NCI-H128 (cell line): ENCODE results near the gene SPINK14.

Source experiments
- DNase-seq: peaks from one replicate; lab custom pipeline; 2025; ENCODE audit not compliant: unreplicated experiment; lab: John Stamatoyannopoulos, UW

SPINK14 gene

DNA sequence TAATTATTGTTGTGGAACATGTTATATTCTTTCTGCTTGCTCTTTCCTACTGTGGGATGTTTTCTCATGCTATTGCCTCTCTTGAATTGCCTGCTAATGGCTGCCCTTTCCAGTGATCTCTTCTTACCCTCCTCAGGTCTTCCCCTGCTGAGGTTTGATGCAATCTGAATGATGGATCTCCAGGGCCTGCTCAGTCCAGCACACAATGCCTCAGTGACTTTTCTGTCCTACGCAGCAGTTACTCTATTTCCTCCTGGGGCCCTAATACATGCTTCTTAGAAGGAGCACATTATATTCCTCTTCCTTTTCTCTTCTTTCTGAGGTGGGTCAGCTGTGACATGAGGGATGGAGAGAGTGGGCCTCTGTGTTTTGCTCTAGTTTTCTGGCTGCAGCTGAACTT, at the start of gene SPINK14:
TSS of gene SPINK14 (plus strand) at position 301 of the 400 bp plus-strand sequence. CDS start 1,187 bp downstream, outside the sequence.
- DNase-seq: no peak

- DNase-seq: no peak
These were observed 48.0 kb upstream of the SPINK14 start for GRCh38 chr5:148120317-148120716.

DNA sequence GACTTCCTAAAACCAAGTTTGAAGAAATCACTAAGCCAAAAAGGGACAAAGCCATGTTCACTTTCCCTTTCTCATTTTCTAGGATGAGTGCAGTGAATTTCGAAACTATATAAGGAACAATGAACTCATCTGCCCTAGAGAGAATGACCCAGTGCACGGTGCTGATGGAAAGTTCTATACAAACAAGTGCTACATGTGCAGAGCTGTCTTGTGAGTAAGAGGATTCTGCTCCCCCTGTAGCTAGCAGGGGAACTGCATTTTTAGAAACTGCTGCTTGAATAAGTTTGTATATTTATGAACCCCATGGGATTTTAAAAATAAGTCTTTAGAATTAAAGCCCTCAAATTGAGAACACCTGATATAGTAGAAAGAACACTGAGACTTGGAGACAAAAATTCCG, 42.7 kb upstream of the SPINK14 start:
- DNase-seq: no peak

DNA sequence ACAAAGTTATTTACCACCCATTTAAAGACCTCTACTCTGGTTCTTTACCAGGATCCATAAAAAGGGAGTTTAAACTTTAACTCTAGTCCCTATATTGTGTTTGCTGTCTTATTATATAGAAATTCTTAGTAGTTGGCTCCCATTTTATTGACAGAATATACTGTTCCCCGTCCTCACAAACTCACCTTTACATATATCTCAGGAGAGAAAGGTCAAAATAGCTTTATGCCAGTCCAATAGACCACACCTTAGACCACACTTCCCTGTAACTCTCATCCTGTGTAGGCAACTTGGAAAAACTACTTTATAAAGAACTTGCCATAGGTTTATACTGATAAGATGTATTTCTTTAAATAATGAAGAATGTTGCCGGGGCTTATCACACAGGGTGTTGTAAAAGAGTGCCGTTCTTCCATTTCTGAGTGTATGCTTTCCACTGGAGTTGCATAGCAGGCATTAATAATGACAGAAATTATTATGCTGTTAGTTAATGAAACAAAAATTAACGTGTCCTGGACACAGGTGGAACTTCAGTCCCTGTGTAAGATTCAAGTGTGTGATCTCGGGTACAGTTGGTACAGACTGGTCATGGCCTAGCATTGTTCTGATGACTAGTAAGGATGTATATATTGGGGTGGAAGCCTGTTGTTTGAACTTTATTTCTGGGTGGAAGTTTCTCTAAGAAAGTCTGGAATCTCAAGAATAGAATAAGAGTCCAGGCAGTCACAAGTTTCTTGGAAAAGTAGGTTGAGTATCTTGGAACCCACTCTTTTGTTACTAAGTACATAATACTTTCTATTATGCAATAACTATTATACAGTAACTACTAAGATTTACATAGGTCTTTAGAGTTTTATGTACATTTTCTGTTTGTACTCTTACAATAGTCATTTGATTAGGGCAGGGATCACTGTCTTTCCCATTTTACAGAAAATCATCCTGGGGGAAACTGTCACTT, 33.0 kb upstream of the SPINK14 start:
- DNase-seq: no peak

- DNase-seq: no peak
These were observed 27.5 kb upstream of the SPINK14 start for GRCh38 chr5:148140846-148141245.

- no peak for DNase-seq
These were observed 26.7 kb upstream of the SPINK14 start for GRCh38 chr5:148141645-148142044.

GRCh38 chr5:148145916-148146315, 22.4 kb upstream of the SPINK14 start:
- no peak for DNase-seq

- DNase-seq: no peak
These were observed 21.9 kb upstream of the SPINK14 start for GRCh38 chr5:148146487-148146886.

DNA sequence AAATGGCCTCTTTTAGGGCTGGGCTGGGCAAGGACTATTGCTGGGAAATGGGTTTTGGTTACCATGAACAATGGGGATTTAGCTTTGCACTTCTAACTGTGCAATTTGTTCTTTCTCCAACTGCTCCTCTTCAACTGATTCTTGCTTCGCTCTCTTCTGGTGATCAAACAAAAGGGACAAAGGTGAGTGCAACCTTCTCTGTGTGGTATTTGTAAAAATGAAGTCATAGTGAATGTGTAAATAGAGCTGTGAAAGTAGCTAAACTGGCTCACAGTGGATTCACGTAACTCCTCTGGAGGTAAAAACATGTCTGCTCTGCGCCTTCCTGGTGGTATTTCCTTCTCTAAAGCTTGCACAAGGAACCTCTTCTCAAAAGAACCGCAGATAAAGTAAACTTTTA, 20.9 kb upstream of the SPINK14 start:
- no peak for DNase-seq

DNA sequence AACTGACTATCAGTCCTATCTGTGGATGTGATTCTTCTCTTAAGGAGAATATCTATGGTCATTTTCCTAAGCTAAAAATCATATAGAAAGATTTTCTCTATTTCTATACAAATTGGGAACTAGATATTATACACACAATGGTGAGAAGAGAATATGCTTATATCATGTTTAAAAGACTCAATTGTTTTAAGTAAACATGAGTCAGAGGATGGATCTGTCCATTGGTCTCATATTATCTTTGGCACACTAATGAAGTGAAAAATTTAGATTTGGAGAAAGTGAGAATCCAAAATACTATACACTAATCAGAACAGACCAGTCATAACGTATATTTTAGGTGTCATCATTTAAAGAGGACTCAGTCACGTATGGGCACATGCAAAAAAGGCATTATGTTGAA, 16.5 kb upstream of the SPINK14 start:
- no peak for DNase-seq

- no peak for DNase-seq
These were observed 15.6 kb upstream of the SPINK14 start for GRCh38 chr5:148152781-148153180.

GRCh38 chr5:148156609-148157008, 11.7 kb upstream of the SPINK14 start:
- no peak for DNase-seq

- no peak for DNase-seq
These were observed 6.3 kb upstream of the SPINK14 start for GRCh38 chr5:148162038-148162437.

GRCh38 chr5:148163345-148163744, 5.0 kb upstream of the SPINK14 start:
- no peak for DNase-seq

DNA sequence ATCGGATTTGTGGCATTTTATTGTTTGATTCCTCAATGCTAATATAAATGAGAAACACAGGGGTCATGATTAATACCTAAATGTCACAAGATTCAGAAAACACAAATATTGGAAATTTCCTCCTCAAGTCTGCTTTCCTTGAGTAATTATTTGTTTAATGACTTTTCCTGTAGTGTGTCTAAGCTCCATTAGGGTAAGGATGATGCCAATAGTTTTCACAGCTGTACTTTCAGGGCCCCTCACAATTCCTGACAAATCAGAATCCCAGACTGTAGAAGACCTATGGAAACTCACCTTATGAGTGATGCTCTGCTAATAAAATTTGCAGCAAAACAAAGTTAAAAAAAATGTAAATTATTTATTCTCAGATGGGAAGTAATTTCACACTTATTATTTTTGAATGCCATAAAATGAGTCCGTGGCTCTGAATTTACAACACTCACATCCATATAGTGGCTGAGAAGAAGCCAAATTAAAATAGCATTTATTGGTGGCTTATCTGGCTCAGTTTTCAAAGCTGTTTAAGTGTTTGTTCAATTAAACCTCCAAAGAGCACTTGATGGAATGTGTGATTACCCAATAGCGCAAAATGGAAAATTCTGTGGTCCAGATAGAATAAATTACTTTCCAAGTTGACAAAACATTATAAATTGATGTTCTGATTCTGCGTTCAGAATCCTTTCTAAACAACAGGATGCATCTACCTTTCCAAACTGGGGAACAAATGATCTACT, 1.6 kb upstream of the SPINK14 start:
- no peak for DNase-seq

- DNase-seq: no peak
These were observed 4.0 kb downstream of the SPINK14 start for GRCh38 chr5:148172377-148172776.

GRCh38 chr5:148176480-148176879, 8.1 kb downstream of the SPINK14 start:
- no peak for DNase-seq

GRCh38 chr5:148177207-148177606, 8.9 kb downstream of the SPINK14 start:
- no peak for DNase-seq

DNA sequence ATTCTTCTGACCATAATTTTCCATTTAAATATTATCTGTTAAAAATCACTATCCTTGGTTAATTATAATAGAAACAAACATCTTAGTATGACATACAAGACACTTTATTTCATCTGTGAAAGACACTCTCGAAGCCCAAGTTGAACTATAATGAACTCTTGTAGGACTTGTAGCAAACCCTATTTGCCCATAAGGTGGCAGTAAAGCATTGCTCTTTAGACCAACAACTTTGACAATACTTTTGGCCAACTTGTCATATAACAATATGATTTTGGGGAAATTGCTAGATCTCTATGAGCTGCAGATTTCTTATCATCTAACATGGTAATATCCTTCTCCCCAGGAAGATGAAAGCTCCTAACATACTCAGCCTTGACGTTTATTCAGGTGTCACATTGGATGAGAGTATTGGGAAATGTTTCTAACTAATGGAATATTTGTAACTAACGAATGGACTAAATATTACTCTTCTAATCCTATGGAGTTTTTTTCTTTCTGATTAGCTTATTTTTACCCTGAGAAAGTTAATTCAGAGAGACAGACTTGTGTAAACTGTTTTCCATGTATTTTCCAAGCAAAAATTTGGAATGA, 11.0 kb downstream of the SPINK14 start:
- no peak for DNase-seq

DNA sequence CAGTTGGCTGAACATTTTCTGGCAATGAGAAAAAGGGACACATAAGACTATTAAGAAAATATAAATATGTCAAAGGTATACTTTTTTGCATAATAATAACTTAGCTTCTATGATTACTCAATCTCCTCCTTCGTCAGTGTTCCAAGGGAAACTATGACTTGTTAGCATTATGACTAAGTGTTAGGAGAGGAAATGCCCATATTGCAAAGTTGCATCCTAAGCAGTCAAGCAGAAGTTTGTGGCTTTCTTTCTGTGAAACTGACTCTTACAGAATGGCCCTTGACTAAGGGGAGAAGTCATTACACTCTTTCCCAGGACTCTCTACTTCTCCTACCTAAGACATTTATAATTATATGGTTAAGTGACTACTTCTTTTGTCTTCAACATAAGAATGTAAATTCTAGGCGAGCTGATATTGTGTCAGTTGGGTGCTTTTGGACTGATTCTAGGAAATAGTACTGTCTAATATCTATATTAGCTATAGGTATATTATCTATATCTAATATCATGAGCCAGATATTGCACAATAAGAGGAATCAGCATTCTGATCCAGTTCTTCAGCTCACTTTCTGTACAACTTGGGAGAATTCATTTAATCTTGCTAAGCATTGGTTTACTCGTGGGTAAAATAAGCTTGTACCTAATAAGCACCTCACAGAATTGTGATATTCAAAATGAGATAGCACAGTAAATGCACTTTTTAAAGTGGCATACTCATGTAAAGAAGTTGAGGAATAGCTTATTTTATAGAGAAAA, 18.1 kb downstream of the SPINK14 start:
- DNase-seq: no peak

- DNase-seq: no peak
These were observed 22.7 kb downstream of the SPINK14 start for GRCh38 chr5:148191010-148191409.
